GM19324 (cell line): ENCODE results near the gene ALKBH1.
"Not testable (repeated sequence)": the region's sequence is repeated elsewhere in the genome, so short reads cannot be mapped to it uniquely, and the experiment has no call there.

ENCODE experiments used
- ATAC-seq: cut with Tn5 transposase; IDR thresholded peaks from one replicate; pipeline ENCODE4 v1.9.1; 2021; ENCODE audit warnings: mild to moderate bottlenecking, moderate library complexity; ENCODE audit not compliant: unreplicated experiment, low FRiP score

Gene ALKBH1

DNA sequence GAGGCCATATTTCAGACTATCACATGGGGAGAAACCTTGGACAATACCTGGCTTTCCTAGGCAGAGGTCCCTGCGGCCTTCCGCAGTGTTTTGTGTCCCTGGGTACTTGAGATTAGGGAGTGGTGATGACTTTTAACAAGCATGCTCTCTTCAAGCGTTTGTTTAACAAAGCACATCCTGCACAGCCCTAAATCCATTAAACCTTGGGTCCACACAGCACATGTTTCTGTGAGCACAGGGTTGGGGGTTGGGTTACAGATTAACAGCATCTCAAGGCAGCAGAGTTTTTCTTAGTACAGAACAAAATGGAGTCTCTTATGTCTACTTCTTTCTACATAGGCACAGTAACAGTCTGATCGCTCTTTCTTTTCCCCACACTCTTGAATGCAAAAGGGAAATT, 72.0 kb downstream of the ALKBH1 start:
- ATAC-seq: not testable (repeated sequence)

DNA sequence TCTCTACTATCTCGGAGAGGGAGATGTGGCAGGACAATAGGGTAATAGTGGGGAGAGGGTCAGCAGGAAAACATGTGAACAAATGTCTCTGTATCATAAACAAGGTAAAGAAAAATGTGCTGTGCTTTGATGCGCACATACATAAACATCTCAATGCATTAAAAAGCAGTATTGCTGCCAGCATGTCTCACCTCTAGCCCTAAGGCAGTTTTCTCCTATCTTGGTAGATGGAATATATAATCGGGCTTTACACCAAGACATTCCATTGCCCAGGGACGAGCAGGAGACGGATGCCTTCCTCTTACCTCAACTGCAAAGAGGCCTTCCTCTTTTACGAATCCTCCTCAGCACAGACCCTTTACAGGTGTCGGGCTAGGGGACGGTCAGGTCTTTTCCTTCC, 72.4 kb downstream of the ALKBH1 start:
- not testable (repeated sequence) for ATAC-seq

DNA sequence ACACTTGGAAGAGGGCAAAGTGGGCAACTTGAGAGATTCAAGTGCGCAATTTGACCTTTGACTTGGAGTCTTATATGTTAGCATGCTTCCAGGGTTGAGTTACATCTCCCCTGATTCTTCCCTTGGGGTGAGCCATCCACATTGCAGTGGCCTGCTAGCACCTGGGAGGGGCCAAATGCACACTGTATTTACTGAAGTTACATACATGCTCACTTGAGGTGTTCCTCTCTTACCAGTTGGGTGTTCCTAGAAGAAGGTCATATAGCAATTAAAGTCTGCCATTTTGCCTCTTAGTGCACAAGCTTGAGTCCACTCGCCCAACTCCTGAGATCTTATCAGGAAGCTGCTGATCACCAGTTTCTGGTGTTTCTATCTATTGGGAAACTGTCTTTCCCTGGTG, 77.7 kb downstream of the ALKBH1 start:
- no peak for ATAC-seq

DNA sequence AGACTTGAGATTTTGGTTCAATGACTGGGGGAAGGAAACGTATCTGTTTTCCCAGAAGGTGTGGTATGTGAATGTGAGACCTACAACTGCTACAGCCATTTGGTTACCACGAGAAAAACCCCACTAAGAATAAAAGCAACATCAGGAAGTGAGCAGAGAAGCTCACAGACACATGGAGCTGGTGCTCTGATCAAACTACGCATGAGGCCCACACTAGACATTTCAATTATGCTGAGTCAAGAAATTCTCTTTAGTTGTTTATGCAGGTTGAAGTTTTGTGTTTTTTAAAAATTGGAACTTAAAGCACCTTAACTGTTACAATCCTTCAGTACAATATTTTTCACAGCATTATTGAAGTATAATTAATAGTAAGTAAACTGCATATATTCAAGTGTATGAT, 82.5 kb downstream of the ALKBH1 start:
- ATAC-seq: no peak

DNA sequence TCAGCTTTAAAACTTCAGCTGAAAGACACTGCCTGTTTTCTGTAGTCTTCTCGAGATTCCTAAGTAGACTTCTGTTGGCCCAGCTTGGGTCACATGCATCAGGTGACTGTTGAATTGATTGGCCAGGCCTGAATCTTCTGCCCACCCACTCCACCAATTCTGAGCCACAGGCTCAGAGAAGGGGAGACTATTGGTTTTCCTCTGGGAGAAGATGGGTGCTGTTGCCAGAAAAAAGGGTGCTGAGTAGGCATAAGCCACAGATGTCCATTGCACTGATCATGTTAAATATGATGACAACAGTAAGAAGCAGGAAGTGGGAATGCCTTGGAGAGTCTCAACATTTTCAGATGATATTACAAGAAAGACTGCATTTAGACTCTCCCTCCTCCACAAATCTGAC, 84.6 kb downstream of the ALKBH1 start:
- no peak for ATAC-seq
